GM23248 (cell line): ENCODE measurements around the gene SPRTN. TPM values are rescaled to one million over a fixed set of nuclear protein-coding genes. Genes with fewer than 3 reads are reported as not detected.

Experiments used
- DNase-seq: peaks from one replicate; pipeline ENCODE4 v3.0.0-alpha.2; 2015
- H2AFZ ChIP-seq: fragments of 200-600 bp; sonication (generic); 2 replicates; pipeline ENCODE4 v1.6.1; 2016; ENCODE audit warnings: antibody characterized with exemption
- H3F3A ChIP-seq: fragments of 200-600 bp; sonication (generic); 2 replicates; pipeline ENCODE4 v1.6.1; 2016; ENCODE audit warnings: mild to moderate bottlenecking, antibody characterized with exemption, mixed run types; ENCODE audit not compliant: insufficient read depth
- H3K27ac ChIP-seq: fragments of 200-600 bp; sonication (generic); 2 replicates; pipeline ENCODE4 v1.5.1; 2016; ENCODE audit warnings: mild to moderate bottlenecking
- H3K27me3 ChIP-seq: fragments of 200-600 bp; sonication (generic); replicated peaks from 2 replicates; pipeline ENCODE4 v1.6.1; 2016; ENCODE audit warnings: mild to moderate bottlenecking; ENCODE audit not compliant: insufficient read depth
- H3K36me3 ChIP-seq: fragments of 200-600 bp; sonication (generic); 2 replicates; pipeline ENCODE4 v1.6.1; 2016; ENCODE audit warnings: low read depth, mild to moderate bottlenecking
- H3K4me1 ChIP-seq: fragments of 200-600 bp; sonication (generic); 2 replicates; pipeline ENCODE4 v1.6.1; 2016; ENCODE audit warnings: mild to moderate bottlenecking; ENCODE audit not compliant: insufficient read depth
- H3K4me2 ChIP-seq: fragments of 200-600 bp; sonication (generic); one replicate; pipeline ENCODE4 v1.6.1; 2016; ENCODE audit warnings: mild to moderate bottlenecking; ENCODE audit not compliant: unreplicated experiment
- H3K4me3 ChIP-seq: fragments of 200-600 bp; sonication (generic); 2 replicates; pipeline ENCODE4 v1.5.1; 2016; ENCODE audit warnings: mild to moderate bottlenecking
- H3K79me2 ChIP-seq: fragments of 200-600 bp; sonication (generic); 2 replicates; pipeline ENCODE4 v1.6.1; 2016; ENCODE audit warnings: mild to moderate bottlenecking; ENCODE audit not compliant: insufficient read depth
- H3K9ac ChIP-seq: fragments of 200-600 bp; sonication (generic); 2 replicates; pipeline ENCODE4 v1.6.1; 2016; ENCODE audit warnings: mild to moderate bottlenecking
- H3K9me2 ChIP-seq: fragments of 200-600 bp; sonication (generic); 2 replicates; pipeline ENCODE4 v1.6.1; 2016; ENCODE audit warnings: mixed run types, mild to moderate bottlenecking, moderate library complexity; ENCODE audit not compliant: insufficient read depth
- H3K9me3 ChIP-seq: fragments of 200-600 bp; sonication (generic); one replicate; pipeline ENCODE4 v1.6.1; 2017; ENCODE audit warnings: low read depth
- H4K20me1 ChIP-seq: fragments of 200-600 bp; sonication (generic); 2 replicates; pipeline ENCODE4 v1.6.0; 2016; ENCODE audit not compliant: insufficient read depth
- EZH2 ChIP-seq: fragments of 200-600 bp; sonication (generic); IDR thresholded peaks from 2 replicates; pipeline ENCODE4 v1.6.1; 2018; ENCODE audit warnings: antibody characterized with exemption, mild to moderate bottlenecking; ENCODE audit not compliant: insufficient read depth, poor library complexity, severe bottlenecking
- EZH2phosphoT487 ChIP-seq: fragments of 200-600 bp; sonication (generic); IDR thresholded peaks from 2 replicates; pipeline ENCODE4 v1.6.1; 2018; ENCODE audit warnings: antibody characterized with exemption, moderate library complexity, mild to moderate bottlenecking, low read depth; ENCODE audit not compliant: insufficient read depth
- WGBS, 2 experiments: methylation state at CpG; one replicate each; pipeline ENCODE4 v1.1.6; 2015 to 2017; ENCODE audit warnings: low lambda C conversion rate in 2 of 2, low coverage in 1 of 2; ENCODE audit errors: missing lambda C conversion rate in 2 of 2; 5-methylcytosine and 5-hydroxymethylcytosine counted together
- in situ Hi-C: fragments of 300-500 bp; cut with MboI; formaldehyde crosslinking; loops from 2 replicates; pipeline ENCODE4 v1.15.0; 2020
- polyA plus RNA-seq: library from polyadenylated mRNA; unstranded; fragments of >200 nt; fragmentation: Nextera tagmentation; extraction: Ambion mirVana; gene quantifications from 2 replicates; pipeline ENCODE4 v1.2.1, GENCODE V29; 2016
- total RNA-seq: library from RNA; depleted of rRNA; stranded (reverse); fragments of >200 nt; shearing (Covaris generic); gene quantifications from 2 replicates; pipeline ENCODE4 v1.2.3, GENCODE V29; 2014; rRNA removed

SPRTN gene
- total RNA-seq (8.3 and 15.9 TPM in 2 replicates), polyA plus RNA-seq (9.3 and 10.4 TPM in 2 replicates)

- Histone ChIP-seq H3K9me2 (no peaks in the 10 kb centered on the region), H3K4me1 (peaks cover 37% of the 10 kb centered on the region), H3K27ac (peak within 1 kb of the TSS; percentile 98), H3K4me3 (peak within 1 kb of the TSS; percentile 98), H3K27me3 (no peaks in the 10 kb centered on the region), H3K9ac (peak within 1 kb of the TSS; percentile 94), H3K4me2 (peak within 1 kb of the TSS; percentile 97), H3F3A (no peaks in the 10 kb centered on the region), H3K9me3 (no peaks in the 10 kb centered on the region), H2AFZ (peak within 1 kb of the TSS; percentile 94), H3K79me2 (peaks cover 94% of the 10 kb centered on the region), H4K20me1 (peaks cover 22% of the 10 kb centered on the region; the same call in 1 of the 2 replicates), H3K36me3 (peaks cover 4% of the 10 kb centered on the region; the same call in 1 of the 2 replicates)
- DNase-seq: peak; percentile 49
- WGBS, 2 experiments: 1 to 2% methylated on average over 39 to 43 of the region's 43 CpGs
- TF ChIP-seq EZH2 (no peak), EZH2phosphoT487 (no peak)
- in situ Hi-C loops: no loop called here
These were observed at the start of gene SPRTN for GRCh38 chr1:231338270-231339128. Gene SPRTN, plus strand, starts transcription at chr1:231338293. Its CDS starts 91 bp downstream, at chr1:231338384.

- no peaks in the 10 kb centered on the region for H3K9me2 ChIP-seq
- H3K4me1 ChIP-seq: no peaks in the 10 kb centered on the region
- 82 to 83% methylated on average over 4 of the region's 4 CpGs for WGBS, 2 experiments
- H3K36me3 ChIP-seq: no peaks in the 10 kb centered on the region
- in situ Hi-C loops: no loop called here
- no peak overlapping the region for H3K4me2 ChIP-seq
- DNase-seq: no peak
- no peak overlapping the region for H3K4me3 ChIP-seq
- no peaks in the 10 kb centered on the region for H3K9me3 ChIP-seq
- H4K20me1 ChIP-seq: no peaks in the 10 kb centered on the region
- no peaks in the 10 kb centered on the region for H3K79me2 ChIP-seq
- no peak overlapping the region for H3K27ac ChIP-seq
- TF ChIP-seq EZH2: no peak
- no peak for TF ChIP-seq EZH2phosphoT487
- no peak overlapping the region for H2AFZ ChIP-seq
- H3K9ac ChIP-seq: no peak overlapping the region
- no peaks in the 10 kb centered on the region for H3F3A ChIP-seq
- H3K27me3 ChIP-seq: no peaks in the 10 kb centered on the region
These were observed 42.2 kb upstream of the SPRTN start for GRCh38 chr1:231295938-231296337.

DNA sequence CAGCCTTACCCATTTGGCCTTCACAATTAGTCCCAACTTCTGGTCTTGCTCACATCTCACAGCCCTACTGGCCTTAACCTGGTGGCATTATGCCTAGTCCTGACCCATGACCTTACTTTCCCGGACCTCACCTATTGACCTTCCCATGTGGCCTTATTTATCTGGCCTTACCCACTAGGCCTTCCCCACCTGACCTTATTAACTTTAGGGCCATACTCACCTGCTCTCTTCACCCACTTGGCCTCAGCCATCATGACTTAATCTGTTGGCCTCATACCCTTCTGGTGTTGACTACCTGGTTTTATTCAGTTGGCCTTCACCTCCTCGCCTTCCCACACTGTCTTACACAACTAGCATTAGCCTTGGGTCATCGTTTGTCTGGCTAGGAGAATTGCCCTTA lies 36.1 kb upstream of the SPRTN start:
- Histone ChIP-seq H2AFZ (no peak overlapping the region), H3K9me2 (no peaks in the 10 kb centered on the region), H3K9ac (no peak overlapping the region), H3K27ac (no peak overlapping the region), H3K36me3 (no peaks in the 10 kb centered on the region), H3K79me2 (no peaks in the 10 kb centered on the region), H4K20me1 (no peaks in the 10 kb centered on the region), H3F3A (no peaks in the 10 kb centered on the region), H3K27me3 (no peaks in the 10 kb centered on the region), H3K4me1 (no peaks in the 10 kb centered on the region), H3K4me2 (no peak overlapping the region), H3K4me3 (no peak overlapping the region), H3K9me3 (no peaks in the 10 kb centered on the region)
- 66 to 75% methylated on average over 3 of the region's 3 CpGs for WGBS, 2 experiments
- TF ChIP-seq EZH2: no peak
- TF ChIP-seq EZH2phosphoT487: no peak
- no peak for DNase-seq
- in situ Hi-C loops: no loop called here

GRCh38 chr1:231310391-231310934 lies 27.6 kb upstream of the SPRTN start:
- Histone ChIP-seq H3K36me3 (no peaks in the 10 kb centered on the region), H3K9me2 (no peaks in the 10 kb centered on the region), H3K9ac (no peak overlapping the region), H3K9me3 (no peaks in the 10 kb centered on the region), H3K79me2 (no peaks in the 10 kb centered on the region), H3F3A (no peaks in the 10 kb centered on the region), H3K4me1 (no peaks in the 10 kb centered on the region), H4K20me1 (no peaks in the 10 kb centered on the region), H3K27me3 (no peaks in the 10 kb centered on the region), H3K27ac (no peak overlapping the region), H3K4me3 (no peak overlapping the region), H2AFZ (no peak overlapping the region), H3K4me2 (no peak overlapping the region)
- 85 to 86% methylated on average over 10 of the region's 10 CpGs for WGBS, 2 experiments
- in situ Hi-C loops: no loop called here
- TF ChIP-seq EZH2 (no peak), EZH2phosphoT487 (no peak)
- no peak for DNase-seq
